Activated CD4-positive, alpha-beta T cell treated with anti-CD3 and anti-CD28 coated beads, Interleukin-2, amount 10 ng/mL, durations not matched to agents 24 days and 14 days (primary cell): ENCODE results near the gene CAV3. TPM values are rescaled to one million over a fixed set of nuclear protein-coding genes. Genes with fewer than 3 reads are reported as not detected.

Experiments used
- DNase-seq: peaks from one replicate; pipeline ENCODE4 v3.0.0; 2022
- H3K27ac Mint-ChIP-seq: one replicate; pipeline ENCODE4 v1.8.0; 2022; ENCODE audit warnings: mild to moderate bottlenecking, mixed read lengths
- H3K27me3 Mint-ChIP-seq: one replicate; pipeline ENCODE4 v1.8.0; 2022; ENCODE audit warnings: mixed read lengths
- H3K36me3 Mint-ChIP-seq: one replicate; pipeline ENCODE4 v1.8.0; 2022; ENCODE audit warnings: low read depth, mild to moderate bottlenecking, mixed read lengths
- H3K4me1 Mint-ChIP-seq: one replicate; pipeline ENCODE4 v1.8.0; 2021; ENCODE audit warnings: mixed read lengths
- H3K4me3 Mint-ChIP-seq: one replicate; pipeline ENCODE4 v1.8.0; 2022; ENCODE audit warnings: mild to moderate bottlenecking, moderate library complexity, mixed read lengths
- H3K9me3 Mint-ChIP-seq: one replicate; pipeline ENCODE4 v1.8.0; 2021; ENCODE audit warnings: mixed read lengths
- intact Hi-C: fragments of 100-400 bp; cut with micrococcal nuclease; formaldehyde crosslinking; loops from one replicate; pipeline ENCODE4 v1.15.1; 2023
- total RNA-seq: library from RNA; stranded (reverse); gene quantifications from 2 replicates; pipeline ENCODE4 v1.2.3, GENCODE V29; 2022

Gene CAV3
- total RNA-seq, 1 donor from 2014 or later = not detected

DNA sequence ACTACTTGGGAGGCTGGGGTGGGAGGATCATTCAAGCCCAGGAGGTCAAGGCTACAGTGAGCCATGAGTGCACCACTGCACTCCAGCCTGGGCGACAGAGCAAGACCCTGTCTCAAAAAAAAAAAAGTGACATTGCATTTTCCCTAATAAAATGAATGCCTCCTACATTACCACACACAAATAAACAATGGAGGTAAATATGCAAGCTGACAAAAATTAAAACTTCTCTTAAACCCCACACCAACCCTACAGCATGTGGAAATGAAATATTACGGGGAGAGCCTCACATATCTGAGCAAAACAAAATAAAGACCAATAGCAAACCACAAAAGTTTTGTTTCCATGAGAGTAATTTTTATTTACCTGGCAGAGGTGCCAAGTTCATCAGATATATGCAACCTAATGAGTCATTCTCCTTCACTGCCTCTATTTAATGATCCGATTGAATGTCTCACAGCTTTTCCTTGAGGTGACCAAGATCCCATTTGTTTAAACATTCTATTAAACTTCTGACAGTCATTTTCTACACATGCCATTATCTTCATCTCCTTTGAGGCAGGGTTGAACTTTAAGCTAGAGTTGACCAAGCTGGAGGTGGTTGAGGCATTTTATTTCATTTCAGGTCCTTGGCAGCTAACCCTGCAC is 9.4 kb upstream of the CAV3 start:
- Mint-ChIP-seq H3K9me3 (peaks cover 3% of the 10 kb centered on the region), H3K27me3 (no peaks in the 10 kb centered on the region)

DNA sequence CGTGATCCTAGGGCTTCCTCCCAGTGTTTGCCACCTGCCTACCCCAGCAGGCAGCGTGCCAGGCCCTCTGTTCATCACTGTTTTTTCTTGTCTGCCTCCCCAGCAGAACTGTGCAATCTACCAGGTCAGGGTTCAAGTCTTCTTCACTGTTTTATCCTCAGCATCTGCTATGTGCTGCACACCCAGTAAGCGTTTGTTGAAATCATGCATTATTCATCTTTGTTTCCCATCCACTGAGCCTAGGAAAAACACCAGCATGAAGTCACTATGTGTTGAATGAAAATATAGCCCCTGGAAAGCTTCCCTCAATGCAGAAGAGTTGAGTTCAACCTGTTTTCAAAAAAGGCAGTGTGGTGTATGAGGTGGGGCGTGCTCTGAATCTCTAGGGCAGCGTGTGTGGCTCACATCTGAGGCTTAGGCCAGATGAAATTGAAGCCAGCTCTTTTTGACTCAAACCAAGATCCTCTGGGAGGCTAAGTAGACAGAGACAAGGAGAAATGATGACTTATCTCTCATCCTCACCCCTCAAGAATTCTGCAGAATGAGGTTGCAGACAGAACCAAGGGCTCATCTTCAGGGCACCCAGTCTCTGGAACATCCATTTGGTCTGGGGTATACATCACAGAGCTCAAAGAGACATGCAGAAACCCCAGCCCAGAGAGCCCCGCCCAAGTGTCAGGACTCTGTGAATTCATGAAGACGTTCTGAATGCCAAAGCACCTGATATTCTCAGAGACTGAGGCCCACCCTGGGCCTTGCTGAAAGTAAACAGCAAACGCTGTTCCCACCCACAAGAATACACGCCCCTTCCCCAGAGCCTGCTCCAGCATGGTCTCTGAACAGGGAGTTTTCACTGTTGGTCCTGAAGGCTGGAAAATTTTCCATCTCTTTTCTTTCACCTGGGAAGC is 5.7 kb upstream of the CAV3 start:
- no peak for DNase-seq
- H3K27me3 Mint-ChIP-seq = no peaks in the 10 kb centered on the region
- no peaks in the 10 kb centered on the region for H3K4me1 Mint-ChIP-seq
- no peaks in the 10 kb centered on the region for H3K36me3 Mint-ChIP-seq
- peaks cover 3% of the 10 kb centered on the region for H3K9me3 Mint-ChIP-seq
- H3K27ac Mint-ChIP-seq = no peak overlapping the region
- no peak overlapping the region for H3K4me3 Mint-ChIP-seq
- intact Hi-C loops = no loop called here

More for the DNA sequence above, 9.4 kb upstream of the CAV3 start:
- intact Hi-C loops = no loop called here
- no peaks in the 10 kb centered on the region for H3K36me3 Mint-ChIP-seq
- no peaks in the 10 kb centered on the region for H3K4me1 Mint-ChIP-seq
- no peak overlapping the region for H3K27ac Mint-ChIP-seq
- H3K4me3 Mint-ChIP-seq = no peak overlapping the region
- no peak for DNase-seq

- Mint-ChIP-seq H3K27me3 (no peaks in the 10 kb centered on the region), H3K4me3 (no peak overlapping the region), H3K9me3 (peaks cover 3% of the 10 kb centered on the region), H3K36me3 (no peaks in the 10 kb centered on the region), H3K4me1 (no peaks in the 10 kb centered on the region), H3K27ac (no peak overlapping the region)
- intact Hi-C loops = no loop called here
- no peak for DNase-seq
Measured at GRCh38 chr3:8729479-8729878, 4.1 kb upstream of the CAV3 start.

GRCh38 chr3:8730656-8731055 is 2.9 kb upstream of the CAV3 start:
- Mint-ChIP-seq H3K9me3 (peaks cover 3% of the 10 kb centered on the region), H3K27ac (no peak overlapping the region), H3K27me3 (no peaks in the 10 kb centered on the region), H3K4me3 (no peak overlapping the region), H3K4me1 (no peaks in the 10 kb centered on the region), H3K36me3 (no peaks in the 10 kb centered on the region)
- DNase-seq = no peak
- intact Hi-C loops = no loop called here

GRCh38 chr3:8732413-8732812 is 1.2 kb upstream of the CAV3 start:
- Mint-ChIP-seq H3K9me3 (no peaks in the 10 kb centered on the region), H3K4me3 (no peak overlapping the region), H3K36me3 (no peaks in the 10 kb centered on the region), H3K27me3 (no peaks in the 10 kb centered on the region), H3K27ac (no peak overlapping the region), H3K4me1 (no peaks in the 10 kb centered on the region)
- no peak for DNase-seq
- intact Hi-C loops = no loop called here

GRCh38 chr3:8734137-8734878 is 706 bp downstream of the CAV3 start:
- no peak for DNase-seq
- H3K4me1 Mint-ChIP-seq = no peaks in the 10 kb centered on the region
- H3K9me3 Mint-ChIP-seq = no peaks in the 10 kb centered on the region
- H3K27ac Mint-ChIP-seq = no peak overlapping the region
- intact Hi-C loops = no loop called here
- H3K36me3 Mint-ChIP-seq = no peaks in the 10 kb centered on the region
- H3K27me3 Mint-ChIP-seq = no peaks in the 10 kb centered on the region
- no peak overlapping the region for H3K4me3 Mint-ChIP-seq

- Mint-ChIP-seq H3K36me3 (no peaks in the 10 kb centered on the region), H3K4me3 (no peak overlapping the region), H3K9me3 (no peaks in the 10 kb centered on the region), H3K27me3 (no peaks in the 10 kb centered on the region), H3K4me1 (no peaks in the 10 kb centered on the region), H3K27ac (no peak overlapping the region)
- intact Hi-C loops = no loop called here
- no peak for DNase-seq
Measured at GRCh38 chr3:8734908-8735307, 1.3 kb downstream of the CAV3 start.

GRCh38 chr3:8736436-8736835 is 2.8 kb downstream of the CAV3 start:
- DNase-seq = no peak
- intact Hi-C loops = no loop called here
- H3K4me1 Mint-ChIP-seq = peaks cover 3% of the 10 kb centered on the region
- H3K27ac Mint-ChIP-seq = no peak overlapping the region
- no peaks in the 10 kb centered on the region for H3K27me3 Mint-ChIP-seq
- no peaks in the 10 kb centered on the region for H3K9me3 Mint-ChIP-seq
- H3K36me3 Mint-ChIP-seq = no peaks in the 10 kb centered on the region
- no peak overlapping the region for H3K4me3 Mint-ChIP-seq

GRCh38 chr3:8737301-8737700 is 3.7 kb downstream of the CAV3 start:
- H3K36me3 Mint-ChIP-seq = no peaks in the 10 kb centered on the region
- no peaks in the 10 kb centered on the region for H3K9me3 Mint-ChIP-seq
- H3K4me3 Mint-ChIP-seq = no peak overlapping the region
- intact Hi-C loops = no loop called here
- DNase-seq = no peak
- H3K4me1 Mint-ChIP-seq = peaks cover 3% of the 10 kb centered on the region
- peaks cover 4% of the 10 kb centered on the region for H3K27me3 Mint-ChIP-seq
- no peak overlapping the region for H3K27ac Mint-ChIP-seq

- peaks cover 3% of the 10 kb centered on the region for H3K4me1 Mint-ChIP-seq
- peaks cover 7% of the 10 kb centered on the region for H3K27me3 Mint-ChIP-seq
- intact Hi-C loops = no loop called here
- H3K9me3 Mint-ChIP-seq = no peaks in the 10 kb centered on the region
- no peak overlapping the region for H3K27ac Mint-ChIP-seq
- no peak overlapping the region for H3K4me3 Mint-ChIP-seq
- DNase-seq = no peak
- H3K36me3 Mint-ChIP-seq = no peaks in the 10 kb centered on the region
Measured at GRCh38 chr3:8737823-8738222, 4.2 kb downstream of the CAV3 start.

DNA sequence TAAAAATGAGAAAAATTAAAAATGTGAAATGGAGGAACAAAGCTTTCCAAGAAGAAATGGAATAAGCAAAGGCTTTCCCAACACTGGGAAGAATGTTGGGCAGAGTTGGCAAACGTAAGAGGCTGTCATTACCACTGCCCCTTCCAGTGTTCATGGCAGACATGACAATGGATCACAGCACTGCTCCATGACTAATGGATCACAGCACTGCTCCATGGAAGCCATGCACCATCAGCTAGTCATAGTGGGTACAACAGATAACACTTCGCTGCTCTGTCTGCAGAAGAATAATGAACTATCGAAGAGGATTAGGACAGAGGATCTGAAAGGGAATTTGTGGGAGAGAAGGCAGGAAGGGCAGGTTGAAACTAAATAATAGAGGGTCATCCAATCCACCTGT is 5.0 kb downstream of the CAV3 start:
- Mint-ChIP-seq H3K4me1 (peaks cover 3% of the 10 kb centered on the region), H3K4me3 (no peak overlapping the region)

DNA sequence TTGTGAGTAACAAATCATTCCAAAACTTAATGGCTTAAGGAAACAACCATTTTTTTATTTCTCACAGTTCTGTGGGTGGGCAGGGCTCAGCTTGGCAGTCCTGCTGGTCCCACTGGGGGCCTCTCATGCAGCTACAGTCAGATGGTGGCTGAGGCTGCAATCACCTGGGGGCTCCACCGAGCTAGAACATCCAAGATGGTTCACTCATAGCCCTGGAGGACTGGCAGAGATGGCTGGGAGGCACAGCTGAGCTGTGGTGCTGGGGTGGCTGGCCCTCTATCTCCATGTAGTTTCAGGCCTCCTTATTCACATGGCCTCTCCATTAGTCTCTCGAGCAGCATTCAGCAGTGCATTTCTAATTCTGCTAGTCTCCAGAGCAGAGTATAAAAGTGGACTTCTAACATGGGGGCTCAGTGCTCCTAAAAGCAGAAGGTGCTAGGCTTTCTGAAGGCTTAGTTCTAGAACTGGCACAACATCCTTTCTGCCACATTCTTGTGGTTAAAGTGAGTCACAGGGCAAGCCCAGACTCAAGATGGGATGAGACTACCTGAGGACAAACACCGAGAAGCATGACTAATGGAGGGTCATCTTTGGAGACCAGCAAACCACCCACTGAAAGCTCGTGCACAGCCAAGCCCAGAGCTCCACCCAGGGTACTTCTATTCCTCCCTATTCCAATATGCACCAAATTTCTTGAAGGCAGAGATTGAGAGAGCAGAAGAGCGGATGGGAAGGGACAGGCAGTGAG is 6.3 kb downstream of the CAV3 start:
- no peaks in the 10 kb centered on the region for H3K36me3 Mint-ChIP-seq
- DNase-seq = no peak
- no peak overlapping the region for H3K4me3 Mint-ChIP-seq
- H3K4me1 Mint-ChIP-seq = peaks cover 3% of the 10 kb centered on the region
- H3K27me3 Mint-ChIP-seq = peaks cover 7% of the 10 kb centered on the region
- intact Hi-C loops = no loop called here
- H3K27ac Mint-ChIP-seq = no peak overlapping the region
- H3K9me3 Mint-ChIP-seq = no peaks in the 10 kb centered on the region

More for the DNA sequence above, 5.0 kb downstream of the CAV3 start:
- Mint-ChIP-seq H3K36me3 (no peaks in the 10 kb centered on the region), H3K27me3 (peaks cover 7% of the 10 kb centered on the region), H3K9me3 (no peaks in the 10 kb centered on the region), H3K27ac (no peak overlapping the region)
- intact Hi-C loops = no loop called here
- no peak for DNase-seq

GRCh38 chr3:8741581-8742261 is 8.1 kb downstream of the CAV3 start:
- intact Hi-C loops = no loop called here
- Mint-ChIP-seq H3K36me3 (no peaks in the 10 kb centered on the region), H3K9me3 (no peaks in the 10 kb centered on the region), H3K4me3 (no peak overlapping the region), H3K27me3 (peaks cover 7% of the 10 kb centered on the region), H3K27ac (no peak overlapping the region), H3K4me1 (peaks cover 3% of the 10 kb centered on the region)
- no peak for DNase-seq
